NCI-H446 (cell line): ENCODE measurements around the gene PPP2R5D.
A peak's percentile ranks its signal among the peaks of the same experiment; 100 is the strongest.
"Not testable (repeated sequence)": the region's sequence is repeated elsewhere in the genome, so short reads cannot be mapped to it uniquely, and the experiment has no call there.

Experiments used
- DNase-seq, 2 experiments: peaks; one replicate each; lab custom pipeline; 2025; lab: John Stamatoyannopoulos, UW

The PPP2R5D gene

DNA sequence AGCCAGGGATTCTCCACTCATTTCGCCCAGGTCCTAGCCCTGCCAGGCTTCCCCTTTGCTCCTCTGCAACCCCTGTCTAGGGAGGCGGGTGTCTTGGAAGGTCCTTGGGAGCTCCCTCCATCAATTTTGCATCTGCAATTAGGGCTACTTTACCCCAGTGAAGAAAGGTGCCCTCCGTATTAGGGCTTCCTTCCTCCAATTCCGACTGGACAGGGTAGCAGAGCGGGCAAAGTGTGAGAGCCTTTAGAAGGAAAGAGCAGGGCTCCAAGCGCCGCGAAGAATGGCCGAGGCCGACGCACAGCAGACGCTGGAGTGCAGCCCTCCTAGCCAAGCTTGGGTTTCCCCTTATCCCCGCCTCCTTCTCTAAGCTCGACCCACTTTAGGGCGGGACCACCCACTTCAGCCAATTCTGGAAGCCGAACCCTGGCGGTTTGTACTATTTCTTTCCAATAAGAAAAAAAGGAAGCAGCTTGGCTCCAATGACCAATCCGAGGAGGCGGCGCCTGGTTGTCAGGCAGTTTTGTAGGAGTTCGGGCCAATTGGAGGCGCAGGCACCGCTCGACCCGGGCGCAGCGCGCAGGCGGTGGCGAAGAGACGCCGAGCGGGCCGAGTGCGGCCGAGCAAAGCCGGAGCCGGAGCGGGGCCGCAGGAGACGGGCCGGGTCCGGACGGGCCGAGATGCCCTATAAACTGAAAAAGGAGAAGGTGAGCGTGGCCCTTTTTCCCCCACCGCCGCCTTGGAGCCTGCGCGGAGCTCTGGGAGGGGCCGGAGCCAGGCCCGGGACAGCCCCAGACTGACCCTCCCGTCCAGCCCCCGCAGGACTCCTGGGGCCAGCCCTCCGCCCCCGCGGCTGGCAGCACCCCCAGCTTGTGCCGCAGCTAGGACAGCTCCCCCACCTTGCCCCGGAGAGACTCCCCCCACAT lies at the start of gene PPP2R5D:
PPP2R5D (plus strand) TSS at position 570 of the 923 bp plus-strand sequence; CDS start at position 678, 108 bp downstream.
- peak; percentile 98 to 99 for DNase-seq

DNA sequence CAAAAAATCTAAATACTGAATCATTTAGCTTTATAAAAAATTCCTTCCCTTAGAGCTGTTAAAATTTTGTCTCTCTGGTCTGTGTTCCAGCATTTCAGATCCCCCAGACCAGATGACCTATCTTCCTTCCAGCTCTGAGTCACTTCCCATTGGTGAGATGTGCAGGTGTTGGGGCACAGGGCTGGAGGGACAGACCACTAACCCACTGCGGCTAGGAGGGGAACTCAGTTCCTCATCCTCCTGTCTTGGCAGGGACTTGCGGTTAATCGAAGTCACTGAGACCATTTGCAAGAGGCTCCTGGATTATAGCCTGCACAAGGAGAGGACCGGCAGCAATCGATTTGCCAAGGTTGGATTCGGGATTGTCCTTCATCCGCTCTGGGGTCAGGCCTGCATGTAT lies 49.0 kb upstream of the PPP2R5D start:
- DNase-seq: no peak

DNA sequence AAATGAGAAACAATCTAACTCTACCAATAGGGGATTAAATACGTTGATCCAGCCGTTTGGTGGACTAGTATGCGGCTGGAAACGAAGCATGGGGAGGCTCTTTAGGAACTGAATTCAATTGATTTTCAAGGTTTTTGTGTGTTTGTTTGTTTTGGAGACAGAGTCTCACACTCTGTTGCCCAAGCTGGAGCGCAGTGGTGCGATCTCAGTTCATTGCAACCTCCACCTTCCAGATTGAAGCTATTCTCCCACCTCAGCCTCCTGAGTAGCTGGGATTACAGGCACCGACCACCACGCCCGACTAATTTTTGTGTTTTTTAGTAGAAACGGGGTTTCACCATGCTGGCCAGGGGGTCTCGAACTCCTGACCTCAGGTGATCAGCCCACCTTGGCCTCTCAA lies 48.0 kb upstream of the PPP2R5D start:
- DNase-seq: no peak

DNA sequence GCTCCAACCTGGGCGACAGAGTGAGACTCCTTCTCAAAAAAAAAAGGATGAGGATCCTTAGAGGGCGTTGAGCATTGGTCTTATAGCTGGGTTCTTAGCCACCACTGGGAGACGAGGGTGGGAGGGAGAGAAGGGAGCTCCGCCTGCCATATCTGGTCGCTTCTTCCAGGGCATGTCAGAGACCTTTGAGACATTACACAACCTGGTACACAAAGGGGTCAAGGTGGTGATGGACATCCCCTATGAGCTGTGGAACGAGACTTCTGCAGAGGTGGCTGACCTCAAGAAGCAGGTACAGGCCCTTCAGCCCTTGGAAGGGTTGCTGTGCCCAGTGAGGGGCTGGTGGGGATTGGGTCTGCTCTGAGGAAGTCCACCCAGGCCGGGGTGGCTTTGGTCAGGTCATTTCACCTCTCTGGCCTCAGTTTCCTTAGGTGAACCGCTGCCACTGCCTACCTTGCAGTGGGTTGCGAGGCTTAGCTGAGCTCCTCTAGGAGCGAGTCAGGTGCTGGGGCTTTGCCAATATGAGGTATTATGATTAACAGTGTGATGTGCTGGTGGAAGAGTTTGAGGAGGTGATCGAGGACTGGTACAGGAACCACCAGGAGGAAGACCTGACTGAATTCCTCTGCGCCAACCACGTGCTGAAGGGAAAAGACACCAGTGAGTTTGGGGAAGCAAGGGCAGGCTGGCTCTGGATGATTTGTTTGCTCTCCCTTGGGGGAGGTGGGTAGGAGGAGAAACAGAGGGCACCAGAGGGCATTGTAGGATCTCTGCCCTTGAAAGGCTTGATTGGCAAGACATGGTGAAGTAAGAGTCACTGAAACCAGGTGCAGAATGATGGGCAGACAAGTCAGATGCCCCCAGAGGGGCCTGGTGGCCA lies 46.6 kb upstream of the PPP2R5D start:
- no peak for DNase-seq

DNA sequence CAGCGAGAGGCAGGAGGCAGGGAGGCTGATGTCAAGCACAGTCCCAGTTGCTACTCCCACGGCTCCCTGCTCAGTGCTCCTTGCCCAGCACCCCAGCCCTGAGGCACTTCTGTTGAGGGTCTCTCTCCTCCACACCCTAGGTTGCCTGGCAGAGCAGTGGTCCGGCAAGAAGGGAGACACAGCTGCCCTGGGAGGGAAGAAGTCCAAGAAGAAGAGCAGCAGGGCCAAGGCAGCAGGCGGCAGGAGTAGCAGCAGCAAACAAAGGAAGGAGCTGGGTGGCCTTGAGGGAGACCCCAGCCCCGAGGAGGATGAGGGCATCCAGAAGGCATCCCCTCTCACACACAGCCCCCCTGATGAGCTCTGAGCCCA lies 46.0 kb upstream of the PPP2R5D start:
- no peak for DNase-seq

DNA sequence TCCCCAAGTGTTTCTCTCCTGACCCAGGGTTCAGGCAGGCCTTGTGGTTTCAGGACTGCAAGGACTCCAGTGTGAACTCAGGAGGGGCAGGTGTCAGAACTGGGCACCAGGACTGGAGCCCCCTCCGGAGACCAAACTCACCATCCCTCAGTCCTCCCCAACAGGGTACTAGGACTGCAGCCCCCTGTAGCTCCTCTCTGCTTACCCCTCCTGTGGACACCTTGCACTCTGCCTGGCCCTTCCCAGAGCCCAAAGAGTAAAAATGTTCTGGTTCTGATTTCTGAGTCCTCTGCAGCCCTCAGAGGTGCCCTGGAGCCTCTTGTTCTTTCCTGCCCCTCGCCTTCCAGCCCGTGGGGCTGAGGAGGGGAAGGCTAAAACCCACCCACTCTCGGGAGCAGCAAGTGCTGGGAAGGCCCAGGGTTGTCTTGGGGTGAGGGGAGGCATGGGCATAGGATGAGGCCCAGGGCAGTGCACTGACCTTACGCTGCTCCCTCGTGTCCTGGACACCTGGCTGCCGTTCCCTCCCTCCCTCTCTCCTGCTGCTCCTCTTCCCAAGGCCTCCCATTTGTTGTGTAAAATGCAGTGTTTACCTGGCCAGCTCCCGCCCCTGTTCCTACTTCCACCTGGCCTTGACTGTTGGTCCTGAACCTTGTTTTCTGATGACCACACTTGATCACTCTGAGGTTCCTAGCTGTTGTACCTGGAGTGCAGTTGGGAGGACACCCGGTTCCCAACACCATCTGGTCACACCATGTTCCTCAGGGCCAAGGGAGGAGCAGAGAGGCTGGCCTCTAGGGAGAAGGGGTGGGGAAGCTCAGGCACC lies 45.2 kb upstream of the PPP2R5D start:
- DNase-seq: no peak

DNA sequence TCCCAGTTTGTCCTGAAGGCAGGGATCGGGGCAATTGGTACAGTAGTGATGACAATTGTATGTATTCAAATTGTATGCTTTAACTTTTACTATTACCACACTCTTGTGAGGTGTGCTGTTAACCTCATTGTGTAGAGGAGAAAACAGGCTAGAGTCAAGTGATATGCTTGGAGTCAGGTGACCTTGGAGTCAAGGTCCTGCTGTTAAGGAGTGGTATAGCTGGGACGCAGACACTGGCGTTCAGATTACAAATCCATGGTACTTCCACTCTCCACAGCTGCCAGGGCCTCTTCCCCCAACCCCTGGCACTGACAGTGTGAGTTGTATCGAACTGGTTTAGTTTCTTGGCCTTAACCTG lies 44.6 kb upstream of the PPP2R5D start:
- DNase-seq: no peak

DNA sequence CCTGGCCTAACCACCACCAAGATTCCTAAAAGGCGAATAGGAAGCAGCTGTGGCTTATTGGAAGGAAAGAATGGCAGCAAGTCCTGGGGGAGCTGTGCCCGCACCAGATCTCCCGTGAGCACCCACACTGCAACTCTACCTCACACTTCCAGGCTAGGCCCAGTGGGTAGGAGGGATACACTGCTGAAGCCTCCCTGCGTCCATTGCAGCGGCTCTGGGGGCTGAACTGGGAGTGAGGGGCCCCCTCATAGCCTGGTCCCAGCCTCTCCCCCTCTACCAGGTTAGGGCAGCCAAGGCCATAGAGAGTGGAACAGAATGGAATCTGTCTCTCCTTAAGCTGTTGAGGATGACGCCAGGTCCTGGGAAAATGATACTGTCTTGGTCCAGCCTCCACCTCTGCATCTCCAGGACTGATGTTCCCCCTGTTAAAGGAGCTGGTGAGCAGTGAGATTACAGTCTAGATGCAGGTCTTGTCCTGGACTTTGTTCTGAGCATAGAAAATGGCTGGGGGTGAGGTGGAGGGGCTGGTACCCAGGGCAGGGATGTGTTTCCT lies 43.8 kb upstream of the PPP2R5D start:
- no peak for DNase-seq

DNA sequence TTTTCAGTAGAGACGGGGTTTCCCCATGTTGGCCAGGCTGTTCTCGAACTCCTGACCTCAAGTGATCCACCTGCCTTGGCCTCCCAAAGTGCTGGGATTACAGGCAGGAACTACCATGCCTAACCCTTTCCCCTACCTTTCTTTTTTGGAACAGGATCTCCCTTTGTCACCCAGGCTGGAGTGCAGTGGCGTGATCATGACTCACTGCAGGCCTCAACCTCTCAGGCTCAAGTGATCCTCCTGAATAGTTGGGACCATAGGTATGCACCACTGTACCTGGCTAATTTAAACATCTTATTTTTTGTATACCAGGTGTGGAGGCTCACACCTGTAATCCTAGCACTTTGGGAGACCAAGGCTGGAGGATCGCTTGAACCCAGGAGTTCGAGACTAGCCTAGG lies 43.0 kb upstream of the PPP2R5D start:
- not testable (repeated sequence) for DNase-seq

DNA sequence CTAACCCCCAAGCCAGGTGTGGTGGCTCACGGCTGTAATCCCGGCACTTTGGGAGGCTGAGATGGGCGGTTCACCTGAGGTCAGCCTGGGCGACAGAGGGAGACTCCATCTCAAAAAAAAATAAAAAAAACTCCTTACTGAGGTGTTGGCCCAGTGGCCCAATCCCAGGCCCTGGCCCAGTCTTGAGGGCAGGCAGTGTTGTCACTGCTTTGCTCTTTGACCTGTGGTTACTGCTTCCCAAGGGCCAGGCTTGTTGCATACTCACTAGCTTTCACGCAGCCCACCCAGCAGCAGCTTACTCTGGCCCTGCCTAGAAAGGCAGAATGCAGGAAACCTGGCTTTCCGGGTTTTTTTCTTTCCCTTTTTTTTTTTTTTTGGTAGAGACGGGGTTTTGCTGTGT lies 41.9 kb upstream of the PPP2R5D start:
- DNase-seq: no peak

DNA sequence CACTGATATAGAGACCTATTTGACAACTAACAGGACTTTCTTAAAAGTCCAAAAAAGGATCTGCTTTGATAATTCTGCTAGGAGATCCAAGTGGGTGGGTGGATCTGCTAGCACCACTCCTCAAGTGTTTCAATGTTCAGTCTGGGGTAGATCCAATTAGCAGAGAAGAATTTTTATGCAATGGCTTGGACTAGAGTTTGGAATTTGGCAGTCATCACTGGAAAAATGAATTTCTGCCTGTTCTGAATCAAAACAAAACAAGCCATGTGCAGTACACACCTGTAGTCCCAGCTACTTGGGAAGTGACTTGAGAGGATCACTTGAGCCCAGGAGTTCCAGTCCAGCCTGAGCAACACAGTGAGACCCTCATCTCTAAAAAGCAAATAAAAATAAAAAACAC lies 36.4 kb upstream of the PPP2R5D start:
- no peak for DNase-seq

DNA sequence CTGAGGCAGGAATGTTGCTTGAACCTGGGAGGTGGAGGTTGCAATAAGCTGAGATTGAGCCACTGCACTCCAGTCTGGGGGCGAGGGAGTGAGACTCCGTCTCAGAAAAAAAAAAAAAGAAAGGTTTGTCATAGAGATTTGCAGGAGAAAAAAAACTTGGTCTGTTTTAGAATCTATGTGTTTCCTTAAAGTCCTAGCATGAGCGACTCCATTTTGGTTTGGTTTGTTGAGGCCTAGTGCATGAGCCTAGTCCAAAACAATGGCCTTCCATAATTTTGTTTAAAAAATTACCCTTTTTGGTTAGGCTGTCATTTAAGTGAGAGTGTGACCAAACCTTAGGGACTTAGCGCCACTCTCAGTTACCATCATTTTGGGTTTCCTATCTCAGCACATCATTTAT lies 32.0 kb upstream of the PPP2R5D start:
- DNase-seq: no peak

DNA sequence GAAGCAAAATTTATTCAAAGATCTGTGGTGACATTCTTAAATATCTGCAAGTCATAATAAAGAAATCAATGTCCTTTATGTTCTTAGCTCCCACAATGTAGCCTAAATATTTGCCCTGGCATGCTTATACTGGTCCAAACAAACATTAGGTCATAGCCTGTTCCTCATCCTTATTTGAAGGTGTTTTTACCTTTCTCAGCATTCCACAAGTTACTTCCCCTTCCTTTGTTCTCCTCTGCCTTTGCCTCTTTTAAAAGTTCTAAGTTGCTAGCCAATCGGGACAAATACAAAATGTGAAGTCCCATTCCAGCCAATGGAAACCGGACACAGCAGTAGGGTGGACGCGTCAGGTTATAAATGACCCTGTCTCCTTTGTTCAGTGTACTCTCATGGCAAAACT lies 30.0 kb upstream of the PPP2R5D start:
- DNase-seq: not testable (repeated sequence)

DNA sequence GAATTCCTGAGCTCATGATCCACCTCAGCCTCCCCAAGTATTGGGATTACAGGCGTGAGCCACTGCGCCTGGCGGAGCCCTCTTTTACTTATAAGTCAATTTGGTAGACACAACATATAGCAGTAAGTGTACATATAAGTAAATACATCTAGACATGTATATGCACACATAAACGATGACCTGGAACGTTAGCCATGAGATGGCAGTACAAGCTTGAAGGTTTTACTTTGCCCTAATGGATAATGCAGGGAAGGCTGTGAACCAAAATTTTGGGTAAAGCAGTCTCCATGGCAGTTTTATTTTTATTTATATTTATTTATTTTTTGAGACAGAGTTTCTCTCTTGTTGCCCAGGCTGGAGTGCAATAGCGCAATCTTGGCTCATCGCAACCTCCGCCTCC lies 26.2 kb upstream of the PPP2R5D start:
- DNase-seq: no peak

DNA sequence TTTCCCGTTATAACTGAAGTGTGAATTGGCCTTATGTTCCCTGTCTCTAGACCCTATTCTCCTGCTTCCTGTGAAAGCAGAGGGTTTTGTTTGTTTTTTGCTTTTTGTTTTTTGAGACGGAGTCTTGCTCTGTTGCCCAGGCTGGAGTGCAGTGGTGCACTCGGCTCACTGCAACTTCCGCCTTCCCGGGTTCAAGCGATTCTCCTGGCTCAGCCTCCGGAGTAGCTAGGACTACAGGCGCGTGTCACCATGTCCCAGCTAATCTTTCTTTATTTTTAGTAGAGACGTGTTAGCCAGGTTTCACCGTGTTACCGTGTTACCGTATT lies 24.5 kb upstream of the PPP2R5D start:
- no peak for DNase-seq

DNA sequence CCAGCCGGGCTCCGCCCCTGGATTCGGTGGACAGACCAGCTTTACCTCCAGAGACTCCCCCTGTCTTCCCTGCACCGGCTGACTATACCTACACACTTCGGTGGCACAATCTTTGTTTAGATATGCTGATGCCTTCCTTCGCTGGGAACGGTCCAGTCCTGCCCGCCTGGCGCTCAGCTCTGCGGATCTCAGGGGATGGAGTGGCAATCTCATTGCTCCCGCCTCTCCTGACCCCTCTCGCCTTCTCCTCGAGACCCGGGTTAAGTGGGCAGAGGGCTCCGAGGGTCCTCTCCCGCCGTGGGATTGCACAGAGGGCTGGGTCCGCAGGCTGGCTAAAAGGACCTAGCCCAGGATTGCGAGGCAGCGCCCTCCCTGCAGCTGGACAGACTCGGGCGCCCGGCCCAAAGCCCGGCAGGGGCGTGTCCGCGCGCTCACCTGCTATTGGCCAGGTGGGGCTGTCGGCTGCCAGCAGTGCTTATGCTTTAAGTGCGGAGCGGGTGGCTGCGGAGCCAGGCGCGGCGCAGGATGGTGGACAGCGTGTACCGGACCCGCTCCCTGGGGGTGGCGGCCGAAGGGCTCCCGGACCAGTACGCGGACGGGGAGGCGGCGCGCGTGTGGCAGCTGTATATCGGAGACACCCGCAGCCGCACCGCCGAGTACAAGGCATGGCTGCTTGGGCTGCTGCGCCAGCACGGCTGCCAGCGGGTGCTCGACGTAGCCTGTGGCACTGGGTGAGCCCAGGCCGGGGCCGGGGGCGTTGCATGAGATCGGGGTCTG lies 23.9 kb upstream of the PPP2R5D start, which contains the start of gene GNMT:
GNMT (plus strand) TSS at position 512 of the 777 bp plus-strand sequence; CDS start at position 526, 14 bp downstream.
- no peak for DNase-seq

DNA sequence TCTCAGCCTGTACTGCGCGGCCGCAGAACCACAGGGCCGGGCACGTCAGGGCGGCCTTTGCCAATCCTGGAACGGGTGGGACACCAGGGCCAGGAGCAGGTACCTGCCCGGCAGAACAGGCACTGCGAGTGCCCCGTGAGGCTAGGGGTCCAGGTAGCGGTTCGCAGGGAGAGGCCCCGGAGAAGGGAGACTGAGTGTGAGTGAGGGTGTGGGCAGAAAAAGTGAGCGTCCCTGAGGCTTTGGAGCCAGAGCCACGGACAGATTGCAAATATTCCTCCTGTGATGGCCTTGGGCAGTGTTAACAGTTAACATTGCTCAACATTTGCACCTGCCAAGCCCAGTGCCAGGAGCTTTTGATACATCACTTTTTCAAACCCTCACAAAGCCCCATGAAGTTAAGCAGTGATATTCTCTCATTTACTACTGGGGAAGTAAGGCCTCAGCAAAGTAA lies 23.3 kb upstream of the PPP2R5D start:
- DNase-seq: no peak

DNA sequence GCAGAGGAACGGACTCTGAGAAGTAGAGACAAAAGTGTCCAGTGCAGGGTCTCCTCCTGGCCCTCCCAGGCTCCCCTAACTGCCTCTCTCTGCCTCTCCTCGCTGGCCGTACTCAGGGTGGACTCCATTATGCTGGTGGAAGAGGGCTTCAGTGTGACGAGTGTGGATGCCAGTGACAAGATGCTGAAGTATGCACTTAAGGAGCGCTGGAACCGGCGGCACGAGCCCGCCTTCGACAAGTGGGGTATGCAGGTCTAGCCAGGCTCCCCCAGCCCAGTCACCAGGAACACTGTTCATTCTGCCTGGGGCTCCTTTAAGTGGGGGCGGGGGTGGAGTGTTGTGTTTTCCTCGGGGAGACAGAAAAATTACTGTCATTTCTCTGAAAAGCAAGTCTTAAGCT lies 22.3 kb upstream of the PPP2R5D start:
- DNase-seq: no peak

DNA sequence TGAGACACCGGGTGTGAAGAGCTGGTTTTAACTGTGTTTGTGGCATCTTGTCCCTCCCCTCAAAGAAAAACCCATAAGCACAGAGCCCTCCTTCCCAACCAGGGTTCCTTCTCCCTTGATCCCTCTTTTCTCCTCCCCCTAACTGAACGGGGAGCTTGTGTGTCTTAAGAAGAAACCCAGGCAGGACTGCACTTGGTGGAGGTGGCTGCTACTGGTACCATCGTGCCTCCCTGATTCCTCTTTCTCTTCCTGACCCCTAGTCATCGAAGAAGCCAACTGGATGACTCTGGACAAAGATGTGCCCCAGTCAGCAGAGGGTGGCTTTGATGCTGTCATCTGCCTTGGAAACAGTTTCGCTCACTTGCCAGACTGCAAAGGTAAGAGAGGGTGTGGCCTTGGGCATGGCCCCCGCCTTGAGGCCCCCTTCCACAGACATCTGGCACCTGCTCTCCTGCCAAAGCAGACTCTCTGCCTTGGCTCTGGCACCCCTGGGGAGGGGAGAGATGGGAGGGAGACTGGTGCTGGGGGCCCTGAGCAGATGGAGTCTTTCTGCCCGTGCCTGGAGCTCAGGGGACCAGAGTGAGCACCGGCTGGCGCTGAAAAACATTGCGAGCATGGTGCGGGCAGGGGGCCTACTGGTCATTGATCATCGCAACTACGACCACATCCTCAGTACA lies 21.7 kb upstream of the PPP2R5D start:
- peak; percentile 39 to 88 for DNase-seq

DNA sequence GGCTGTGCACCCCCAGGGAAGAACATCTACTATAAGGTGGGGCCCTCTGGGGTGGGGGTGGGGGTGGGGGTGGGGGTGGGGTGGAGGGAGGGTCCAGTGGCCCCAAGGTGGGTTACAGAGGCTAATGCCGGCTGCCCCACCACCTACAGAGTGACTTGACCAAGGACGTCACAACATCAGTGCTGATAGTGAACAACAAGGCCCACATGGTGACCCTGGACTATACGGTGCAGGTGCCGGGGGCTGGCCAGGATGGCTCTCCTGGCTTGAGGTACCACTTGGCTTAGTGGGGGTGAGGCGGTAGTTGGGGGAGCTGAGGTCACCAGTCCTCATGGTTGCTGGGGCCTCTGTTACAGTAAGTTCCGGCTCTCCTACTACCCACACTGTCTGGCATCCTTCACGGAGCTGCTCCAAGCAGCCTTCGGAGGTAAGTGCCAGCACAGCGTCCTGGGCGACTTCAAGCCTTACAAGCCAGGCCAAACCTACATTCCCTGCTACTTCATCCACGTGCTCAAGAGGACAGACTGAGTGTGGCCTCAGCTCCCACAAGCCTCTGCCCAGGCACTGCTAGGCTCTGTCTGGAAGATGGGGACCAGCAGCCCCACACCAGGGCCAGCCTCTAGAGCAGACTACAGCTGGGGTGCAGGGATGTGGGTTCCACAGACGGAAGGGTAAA lies 21.1 kb upstream of the PPP2R5D start:
- peak in 1 of 2 experiments; percentile 24 for DNase-seq
